Subcutaneous abdominal adipose tissue (tissue), 5 donors: Measurements from ENCODE around the gene XIRP2.

ENCODE experiments used
- H3K27ac ChIP-seq: one replicate; pipeline ENCODE4 v1.7.0; 2013; ENCODE audit warnings: low read depth, mild to moderate bottlenecking, inconsistent platforms, low read length, moderate library complexity
- H3K27me3 ChIP-seq, 5 donors: one replicate each; pipeline ENCODE4 v1.7.0; 2013; ENCODE audit warnings: low read length in 5 of 5, inconsistent platforms in 1 of 5; ENCODE audit not compliant: control insufficient read depth in 5 of 5, insufficient read depth in 4 of 5
- H3K36me3 ChIP-seq, 5 donors: one replicate each; pipeline ENCODE4 v1.7.0; 2013; ENCODE audit warnings: low read length in 5 of 5; ENCODE audit not compliant: control insufficient read depth in 5 of 5, insufficient read depth in 5 of 5
- H3K4me1 ChIP-seq, 5 donors: one replicate each; pipeline ENCODE4 v1.7.0; 2013; ENCODE audit warnings: low read length in 5 of 5, mild to moderate bottlenecking in 3 of 5, moderate library complexity in 1 of 5; ENCODE audit not compliant: control insufficient read depth in 5 of 5, insufficient read depth in 5 of 5
- H3K4me3 ChIP-seq, 5 donors: one replicate each; pipeline ENCODE4 v1.7.0; 2013; ENCODE audit warnings: low read length in 5 of 5, low read depth in 1 of 5
- H3K9ac ChIP-seq, 5 donors: one replicate each; pipeline ENCODE4 v1.7.0; 2013; ENCODE audit warnings: low read length in 5 of 5, mild to moderate bottlenecking in 4 of 5, moderate library complexity in 3 of 5
- H3K9me3 ChIP-seq, 5 donors: one replicate each; pipeline ENCODE4 v1.7.0; 2013; ENCODE audit warnings: low read length in 5 of 5; ENCODE audit not compliant: control insufficient read depth in 5 of 5
- donor health status: healthy.
- donor health status: healthy.
- donor health status: healthy.
- donor health status: healthy.
- donor health status: healthy.

Gene XIRP2

DNA sequence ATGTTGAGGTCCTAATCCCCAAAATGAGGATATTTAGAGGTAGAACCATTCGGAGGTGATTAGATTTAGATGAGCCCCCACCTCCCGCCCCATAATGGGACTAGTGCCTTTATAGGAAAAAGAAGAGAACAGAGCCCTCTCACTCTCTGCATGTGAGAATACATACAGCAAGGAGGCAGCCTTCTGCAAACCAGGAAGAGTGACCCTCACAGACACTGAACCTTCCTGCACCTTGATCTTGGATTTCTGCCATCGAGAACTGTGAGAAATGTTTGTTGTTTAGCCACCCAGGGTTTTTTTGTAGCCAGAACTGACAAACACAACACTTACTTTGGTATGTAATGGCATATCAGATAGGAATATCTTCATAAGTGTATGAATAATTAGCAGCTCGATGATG is 83.7 kb downstream of the XIRP2 start:
- H3K9ac ChIP-seq = no peak overlapping the region
- H3K36me3 ChIP-seq = no peaks in the 10 kb centered on the region
- no peaks in the 10 kb centered on the region for H3K9me3 ChIP-seq
- H3K27me3 ChIP-seq = no peaks in the 10 kb centered on the region
- no peaks in the 10 kb centered on the region for H3K4me1 ChIP-seq
- H3K4me3 ChIP-seq = no peak overlapping the region
- no peak overlapping the region for H3K27ac ChIP-seq

DNA sequence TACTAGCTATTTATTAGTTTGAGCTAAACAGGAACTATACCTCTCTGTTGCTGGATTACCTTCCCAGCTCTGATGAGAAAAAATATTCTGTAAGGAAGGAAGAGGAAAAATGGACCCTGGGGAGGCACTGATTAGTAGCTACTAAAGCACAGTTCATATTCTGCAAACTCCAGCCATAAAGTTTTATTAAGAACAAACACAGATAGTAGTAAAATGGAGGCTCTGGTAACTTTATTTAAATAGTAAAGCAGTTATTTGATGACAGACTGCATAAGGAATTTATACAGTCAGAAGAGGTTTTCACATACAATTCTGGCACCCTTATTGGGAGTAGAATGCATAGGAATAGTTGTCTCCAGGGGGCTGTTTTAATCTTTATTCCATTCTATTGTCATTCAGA is 84.1 kb downstream of the XIRP2 start:
- no peak overlapping the region for H3K27ac ChIP-seq
- no peaks in the 10 kb centered on the region for H3K9me3 ChIP-seq
- H3K27me3 ChIP-seq = no peaks in the 10 kb centered on the region
- no peak overlapping the region for H3K4me3 ChIP-seq
- H3K9ac ChIP-seq = no peak overlapping the region
- no peaks in the 10 kb centered on the region for H3K4me1 ChIP-seq
- no peaks in the 10 kb centered on the region for H3K36me3 ChIP-seq

DNA sequence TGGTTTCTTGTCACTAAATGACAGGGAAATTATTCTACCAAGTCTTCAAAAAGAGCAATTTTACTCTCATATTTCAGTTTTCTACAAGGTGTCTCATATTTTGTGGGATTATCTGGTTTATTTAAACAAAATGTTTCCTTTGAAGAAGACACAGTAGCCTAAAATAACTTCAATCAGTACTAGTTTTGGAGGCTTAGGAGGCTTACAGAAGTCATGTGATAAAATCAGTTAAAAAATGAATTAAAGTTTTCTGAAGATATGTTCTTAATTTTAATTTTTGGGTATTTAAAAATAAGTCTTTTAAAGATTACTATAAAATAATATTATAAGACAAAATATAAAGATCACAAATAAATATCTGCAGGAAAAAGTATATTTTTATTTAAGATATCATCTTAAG is 95.9 kb downstream of the XIRP2 start:
- Histone ChIP-seq H3K36me3 (no peaks in the 10 kb centered on the region), H3K9ac (no peak overlapping the region), H3K4me3 (no peak overlapping the region), H3K9me3 (peaks cover 0 to 7% (median 4%) of the 10 kb centered on the region in 5 donors), H3K27me3 (no peaks in the 10 kb centered on the region), H3K27ac (no peak overlapping the region), H3K4me1 (no peaks in the 10 kb centered on the region)

DNA sequence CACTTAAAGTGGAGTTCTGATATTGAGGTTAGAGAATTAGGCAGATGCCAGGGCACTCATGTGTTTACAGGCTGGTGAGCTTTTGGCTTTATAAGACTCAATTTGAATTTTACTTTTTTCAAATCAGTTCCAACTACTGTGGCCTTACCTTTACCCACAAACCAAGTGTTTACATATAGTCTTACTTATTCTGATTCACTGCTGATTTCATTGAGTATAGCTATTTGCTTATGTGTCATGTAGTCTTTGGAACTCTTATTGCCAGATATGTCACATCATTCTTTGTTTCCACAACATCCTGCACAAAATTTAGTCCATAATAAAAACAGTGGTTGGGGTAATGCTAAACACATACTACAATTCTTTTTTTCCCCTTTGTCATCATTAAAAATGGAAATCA is 96.5 kb downstream of the XIRP2 start:
- no peak overlapping the region for H3K9ac ChIP-seq
- H3K4me1 ChIP-seq = no peaks in the 10 kb centered on the region
- H3K36me3 ChIP-seq = no peaks in the 10 kb centered on the region

DNA sequence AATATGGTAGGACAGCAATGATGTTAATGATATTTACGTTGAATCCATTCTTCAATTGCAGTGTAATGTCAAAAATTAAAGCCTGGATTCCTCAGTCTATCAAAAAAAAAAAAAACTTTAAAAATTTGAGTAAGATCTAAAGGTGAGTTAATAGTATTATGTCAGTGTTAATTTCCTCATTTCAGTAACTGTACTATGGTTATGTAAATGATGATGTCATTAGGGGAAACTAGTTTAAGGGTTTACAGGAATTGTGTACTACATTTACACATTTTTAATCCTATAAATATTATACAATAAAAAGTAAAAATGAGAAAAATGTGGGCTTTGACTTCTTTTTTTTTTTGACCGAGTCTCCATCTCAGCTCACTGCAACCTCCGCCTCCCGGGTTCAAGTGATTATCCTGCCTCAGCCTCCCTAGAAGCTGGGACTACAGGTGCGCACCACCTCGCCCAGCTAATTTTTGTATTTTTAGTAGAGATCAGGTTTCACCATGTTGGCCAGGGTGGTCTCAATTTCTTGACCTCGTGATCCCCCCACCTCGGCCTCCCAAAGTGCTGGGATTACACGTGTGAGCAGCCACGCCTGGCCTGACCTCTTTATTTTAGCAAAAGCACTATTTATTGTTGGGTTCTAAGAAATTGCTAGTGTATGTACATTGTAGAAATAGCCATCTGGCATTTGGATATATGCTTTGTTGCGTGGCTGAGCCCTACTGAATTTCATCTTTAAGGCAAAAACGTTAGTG is 106.5 kb downstream of the XIRP2 start:
- H3K9me3 ChIP-seq = no peaks in the 10 kb centered on the region
- H3K9ac ChIP-seq = no peak overlapping the region
- H3K36me3 ChIP-seq = no peaks in the 10 kb centered on the region
- H3K4me1 ChIP-seq = no peaks in the 10 kb centered on the region
- H3K27ac ChIP-seq = no peak overlapping the region
- no peak overlapping the region for H3K4me3 ChIP-seq
- no peaks in the 10 kb centered on the region for H3K27me3 ChIP-seq

More for the DNA sequence above, 96.5 kb downstream of the XIRP2 start:
- peaks cover 0 to 7% (median 0%) of the 10 kb centered on the region in 5 donors for H3K9me3 ChIP-seq
- no peaks in the 10 kb centered on the region for H3K27me3 ChIP-seq
- no peak overlapping the region for H3K4me3 ChIP-seq
- H3K27ac ChIP-seq = no peak overlapping the region

DNA sequence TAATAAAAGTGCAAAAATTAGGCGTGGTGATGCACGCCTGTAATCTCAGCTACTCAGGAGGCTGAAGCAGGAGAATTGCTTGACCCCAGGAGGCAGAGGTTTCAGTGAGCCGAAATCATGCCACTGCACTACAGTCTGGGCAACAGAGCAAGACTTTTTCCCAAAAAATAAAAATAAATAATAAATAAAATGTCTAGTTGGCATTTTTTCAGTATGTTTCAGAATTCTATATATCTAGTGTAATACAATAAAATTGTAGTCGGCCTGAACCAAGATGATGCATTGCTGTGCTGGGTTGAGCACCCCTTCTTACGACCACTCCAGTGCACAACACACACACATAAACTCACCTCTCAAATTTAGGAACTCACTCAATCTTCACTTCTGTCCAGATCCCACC is 108.2 kb downstream of the XIRP2 start:
- Histone ChIP-seq H3K9me3 (no peaks in the 10 kb centered on the region), H3K9ac (no peak overlapping the region), H3K4me3 (no peak overlapping the region), H3K27ac (no peak overlapping the region), H3K4me1 (no peaks in the 10 kb centered on the region), H3K27me3 (no peaks in the 10 kb centered on the region), H3K36me3 (no peaks in the 10 kb centered on the region)

DNA sequence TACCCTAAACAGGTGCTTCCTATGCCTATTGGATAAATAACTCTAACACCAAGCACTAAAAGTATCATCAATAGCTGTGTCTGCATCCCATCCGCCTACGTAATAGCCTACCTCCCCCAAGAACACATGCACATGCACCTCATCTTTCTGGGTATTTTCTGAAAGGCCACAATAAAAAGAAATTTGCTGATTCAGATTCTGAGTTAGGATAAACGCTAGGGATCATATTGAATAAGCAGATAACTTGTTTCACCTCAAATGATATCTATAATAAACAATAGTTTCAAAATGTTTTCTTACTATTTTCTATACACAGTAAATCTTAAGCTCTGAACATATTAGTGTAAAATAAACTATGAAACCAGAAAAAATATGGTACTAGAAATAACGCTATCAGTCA is 112.9 kb downstream of the XIRP2 start:
- no peak overlapping the region for H3K9ac ChIP-seq
- no peaks in the 10 kb centered on the region for H3K36me3 ChIP-seq
- H3K4me1 ChIP-seq = peaks cover 0 to 2% (median 0%) of the 10 kb centered on the region in 5 donors
- H3K4me3 ChIP-seq = no peak overlapping the region
- H3K27ac ChIP-seq = no peak overlapping the region
- no peaks in the 10 kb centered on the region for H3K9me3 ChIP-seq
- no peaks in the 10 kb centered on the region for H3K27me3 ChIP-seq

DNA sequence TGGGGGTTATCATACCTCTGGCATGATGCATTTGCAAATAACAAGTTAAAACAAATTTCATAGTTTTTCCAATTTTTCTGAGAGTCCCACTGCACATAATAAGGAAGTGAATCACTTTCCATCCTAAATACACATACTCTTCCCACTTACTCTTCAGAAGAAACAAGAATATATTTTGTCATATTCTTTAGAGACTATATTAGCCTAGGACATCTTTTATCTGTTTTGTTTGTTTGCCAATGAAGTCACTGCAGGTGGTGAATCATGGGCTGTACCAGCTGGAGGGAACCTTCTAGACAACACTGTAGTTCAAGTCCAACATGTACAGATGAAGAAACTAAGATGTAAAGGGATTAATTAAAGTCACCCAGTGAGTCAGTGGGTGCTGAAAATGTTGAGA is 116.8 kb downstream of the XIRP2 start:
- no peak overlapping the region for H3K9ac ChIP-seq
- peaks cover 0 to 2% (median 0%) of the 10 kb centered on the region in 5 donors for H3K4me1 ChIP-seq
- H3K36me3 ChIP-seq = no peaks in the 10 kb centered on the region
- H3K27ac ChIP-seq = no peak overlapping the region
- no peaks in the 10 kb centered on the region for H3K27me3 ChIP-seq
- H3K9me3 ChIP-seq = no peaks in the 10 kb centered on the region
- H3K4me3 ChIP-seq = no peak overlapping the region

DNA sequence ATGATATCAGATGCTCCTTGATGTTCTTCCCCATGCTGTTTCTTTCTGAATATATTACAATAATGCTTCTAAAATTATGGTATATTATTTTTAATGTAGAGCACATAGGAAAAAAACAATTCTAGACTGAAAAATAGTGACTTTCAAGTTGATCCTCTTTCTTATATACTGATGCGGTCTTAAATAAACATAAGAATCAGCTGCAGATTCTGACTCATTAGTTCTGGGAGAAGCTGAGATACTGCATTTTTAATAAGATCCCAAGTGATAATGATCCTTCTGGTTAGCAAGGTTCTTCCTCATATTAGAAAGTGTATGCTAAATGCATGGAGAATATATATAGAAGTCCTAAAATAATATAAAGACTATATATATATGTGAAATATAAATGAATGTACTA is 124.9 kb downstream of the XIRP2 start:
- peaks cover 0 to 4% (median 0%) of the 10 kb centered on the region in 5 donors for H3K9me3 ChIP-seq

DNA sequence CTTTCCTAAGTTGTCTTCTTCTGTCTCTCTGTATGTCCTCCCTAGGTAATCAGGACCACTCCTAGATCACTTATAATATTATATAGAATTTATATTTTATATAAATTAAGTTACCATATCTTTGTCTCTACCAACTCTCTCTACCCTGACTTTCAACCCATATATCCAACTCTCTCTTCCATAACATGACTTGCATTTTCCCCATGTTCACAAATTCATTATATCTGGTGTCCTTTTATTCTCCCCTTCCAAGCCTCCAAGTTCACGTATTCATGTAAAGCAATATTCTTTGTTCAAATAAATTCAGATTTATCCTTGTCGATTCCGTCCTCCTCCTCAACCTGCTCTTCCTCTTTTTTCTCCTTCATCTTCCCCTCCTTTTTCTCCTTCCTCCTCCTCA is 127.5 kb downstream of the XIRP2 start:
- H3K27ac ChIP-seq = no peak overlapping the region
- H3K36me3 ChIP-seq = no peaks in the 10 kb centered on the region
- H3K4me3 ChIP-seq = no peak overlapping the region
- no peaks in the 10 kb centered on the region for H3K4me1 ChIP-seq
- H3K27me3 ChIP-seq = no peaks in the 10 kb centered on the region
- no peak overlapping the region for H3K9ac ChIP-seq
- peaks cover 0 to 4% (median 0%) of the 10 kb centered on the region in 5 donors for H3K9me3 ChIP-seq

More for the DNA sequence above, 124.9 kb downstream of the XIRP2 start:
- Histone ChIP-seq H3K36me3 (no peaks in the 10 kb centered on the region), H3K4me1 (no peaks in the 10 kb centered on the region), H3K9ac (no peak overlapping the region), H3K27ac (no peak overlapping the region), H3K27me3 (no peaks in the 10 kb centered on the region), H3K4me3 (no peak overlapping the region)
